ENCODE measurements around the gene MAPK8IP3.

MAPK8IP3 gene

DNA sequence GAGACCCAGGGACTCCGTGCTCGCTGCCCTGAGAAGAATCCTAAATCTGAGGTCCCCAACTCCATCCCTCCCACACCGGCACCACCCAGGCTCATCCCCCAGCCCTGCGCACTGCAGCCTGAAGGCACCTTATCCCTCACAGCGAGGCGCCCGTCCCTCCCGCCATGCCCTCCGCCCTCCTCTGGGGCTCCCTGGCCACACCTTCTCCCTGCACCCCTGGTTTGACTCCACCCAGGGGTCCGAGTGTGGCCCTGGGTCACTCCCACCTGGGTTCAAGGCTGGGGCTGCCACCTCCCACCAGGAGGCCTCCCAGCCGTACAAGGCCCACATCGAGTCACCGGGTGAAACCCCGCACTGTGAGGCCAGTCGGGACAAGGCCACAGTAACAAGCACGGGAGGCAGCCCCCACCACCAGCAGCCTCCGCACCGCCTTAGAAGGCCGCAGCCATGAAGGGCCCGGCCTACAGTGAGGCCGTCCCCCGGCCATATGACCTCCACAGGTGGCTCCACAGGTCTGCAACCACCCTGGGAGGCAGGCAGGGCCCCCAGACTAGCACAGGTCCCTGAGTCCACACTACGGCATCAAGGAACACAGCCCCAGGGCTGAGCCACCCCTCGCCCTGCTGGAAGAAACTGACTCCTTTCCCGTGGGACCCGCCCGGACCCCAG, 112.3 kb downstream of the MAPK8IP3 start:
- no peak for DNase-seq

DNA sequence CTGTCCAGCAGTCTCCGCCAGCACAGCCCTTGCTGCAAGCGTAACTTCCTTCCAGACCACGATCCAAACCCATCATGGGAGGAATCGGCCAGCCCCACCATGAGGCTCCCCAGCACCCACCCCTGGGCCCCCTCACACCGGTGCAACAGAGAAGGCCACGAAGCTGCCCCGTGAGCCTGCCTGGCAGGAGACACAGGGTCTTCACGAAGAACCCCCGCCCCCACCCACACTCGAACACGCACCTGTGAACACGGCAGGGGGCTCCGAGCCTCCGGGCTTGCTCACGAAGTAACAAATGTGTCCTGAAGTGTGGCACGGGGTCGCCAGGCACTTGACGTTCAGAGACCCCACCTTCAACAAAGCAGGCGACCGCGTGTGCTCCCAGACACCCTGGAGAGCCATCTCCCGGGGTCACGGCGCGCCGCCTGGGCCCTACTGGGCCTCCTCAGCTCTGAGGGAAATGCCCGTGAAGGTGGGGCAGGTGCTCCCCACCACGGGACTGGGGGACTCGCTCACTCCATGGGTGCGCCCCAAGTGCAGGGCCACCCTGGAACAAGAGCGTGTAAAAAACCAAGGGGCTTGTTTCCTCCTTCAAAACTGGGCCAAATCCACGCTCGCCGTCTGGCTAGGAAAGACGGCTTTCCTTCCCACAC, 113.0 kb downstream of the MAPK8IP3 start:
- DNase-seq = no peak

DNA sequence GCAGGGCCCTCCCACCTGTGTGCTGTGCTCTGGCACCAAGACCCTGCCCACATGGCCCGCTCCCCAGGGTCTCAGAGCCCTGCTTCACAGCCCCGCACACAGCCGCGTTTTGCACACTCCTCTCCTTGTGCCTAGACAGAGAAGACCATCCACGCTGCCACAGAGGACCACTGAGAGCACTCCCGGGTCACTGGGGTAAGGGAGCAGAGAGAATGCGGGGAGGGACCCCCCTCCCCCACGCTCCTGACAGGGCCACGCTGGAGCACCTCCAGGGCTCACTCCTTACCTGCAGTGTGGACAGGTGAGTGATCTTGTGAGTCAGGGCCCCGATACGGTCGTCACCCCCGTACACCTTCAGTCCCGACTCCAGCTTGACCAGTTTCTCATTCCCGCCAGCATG, 113.6 kb downstream of the MAPK8IP3 start:
- DNase-seq = no peak
